HEK293 (cell line): ENCODE results near the gene TRIM44.
A peak's percentile ranks its signal among the peaks of the same experiment; 100 is the strongest.

Source experiments
- CTCF ChIA-PET: fragments of 350-600 bp; formaldehyde crosslinking; extraction: SDS; loops from one replicate; lab custom pipeline; 2021; ENCODE audit warnings: antibody characterized with exemption; lab: Yijun Ruan, JAX
- POLR2A ChIA-PET: fragments of 300-600 bp; formaldehyde crosslinking; extraction: SDS; loops from one replicate; lab custom pipeline; 2020; ENCODE audit warnings: antibody characterized with exemption, inconsistent platforms; lab: Yijun Ruan, JAX
- H3K27ac ChIP-seq: fragments of 200-500 bp; sonication (Bioruptor generic); 2 replicates; pipeline ENCODE4 v1.5.1; 2014; ENCODE audit warnings: low read depth, low read length, control low read depth, inconsistent platforms; ENCODE audit errors: extremely low read depth
- H3K36me3 ChIP-seq, 2 experiments: fragments of 200-500 bp in 1 of 2; sonication (Bioruptor generic) in 1 of 2; 1 replicate in 1 of 2; 2 replicates in 1 of 2; pipeline ENCODE4 v1.5.1; 2014 to 2017; ENCODE audit warnings: inconsistent platforms in 2 of 2, low read length in 2 of 2; ENCODE audit not compliant: control insufficient read depth in 2 of 2, insufficient read depth in 1 of 2
- H3K4me1 ChIP-seq: fragments of 200-500 bp; sonication (Bioruptor generic); 2 replicates; pipeline ENCODE4 v1.5.1; 2014; ENCODE audit warnings: mild to moderate bottlenecking, low read length, inconsistent platforms; ENCODE audit not compliant: control insufficient read depth, insufficient read depth
- H3K4me3 ChIP-seq: 2 replicates; pipeline ENCODE4 v1.5.1; 2011; ENCODE audit warnings: low read depth, mild to moderate bottlenecking, control low read depth, low read length, moderate library complexity
- H3K9me3 ChIP-seq: fragments of 200-500 bp; sonication (Bioruptor generic); 2 replicates; pipeline ENCODE4 v1.5.1; 2014; ENCODE audit warnings: low read depth, low read length, inconsistent platforms; ENCODE audit not compliant: control insufficient read depth, insufficient read depth
- EGR2 ChIP-seq: fragments of 450-650 bp; formaldehyde crosslinking; IDR thresholded peaks from 2 replicates; pipeline ENCODE4 v1.5.1; 2016; ENCODE audit warnings: low read depth, missing biosample characterization, missing genetic modification characterization
- HOXD13 ChIP-seq: sonication (generic); formaldehyde crosslinking; IDR thresholded peaks from 2 replicates; pipeline ENCODE4 v1.8.0; 2022; ENCODE audit warnings: missing genetic modification reagents, borderline replicate concordance
- KLF8 ChIP-seq: fragments of 450-650 bp; formaldehyde crosslinking; IDR thresholded peaks from 2 replicates; pipeline ENCODE4 v1.5.1; 2016; ENCODE audit warnings: missing biosample characterization, missing genetic modification characterization
- MZF1 ChIP-seq: fragments of 450-650 bp; formaldehyde crosslinking; IDR thresholded peaks from 2 replicates; pipeline ENCODE4 v1.5.1; 2017; ENCODE audit warnings: missing biosample characterization, missing genetic modification characterization, borderline replicate concordance
- YY2 ChIP-seq: fragments of 450-650 bp; formaldehyde crosslinking; IDR thresholded peaks from 2 replicates; pipeline ENCODE4 v1.5.1; 2016; ENCODE audit warnings: missing biosample characterization, missing genetic modification characterization
- ZBTB17 ChIP-seq: fragments of 450-650 bp; formaldehyde crosslinking; IDR thresholded peaks from 2 replicates; pipeline ENCODE4 v1.5.1; 2016; ENCODE audit warnings: missing biosample characterization, missing genetic modification characterization
- ZBTB26 ChIP-seq: fragments of 450-650 bp; formaldehyde crosslinking; optimal IDR thresholded peaks from 2 replicates; pipeline ENCODE3; 2016; ENCODE audit warnings: missing biosample characterization, mild to moderate bottlenecking, missing genetic modification characterization
- ZNF132 ChIP-seq: fragments of 450-650 bp; formaldehyde crosslinking; IDR thresholded peaks from 2 replicates; pipeline ENCODE4 v1.5.1; 2017; ENCODE audit warnings: missing biosample characterization, missing genetic modification characterization, borderline replicate concordance
- ZNF16 ChIP-seq: fragments of 450-650 bp; formaldehyde crosslinking; IDR thresholded peaks from 2 replicates; pipeline ENCODE4 v1.5.1; 2016; ENCODE audit warnings: low read depth, missing biosample characterization, missing genetic modification characterization
- ZNF2 ChIP-seq: fragments of 450-650 bp; formaldehyde crosslinking; IDR thresholded peaks from 2 replicates; pipeline ENCODE4 v1.5.1; 2016; ENCODE audit warnings: missing biosample characterization, missing genetic modification characterization
- ZNF24 ChIP-seq: fragments of 450-650 bp; formaldehyde crosslinking; IDR thresholded peaks from 2 replicates; pipeline ENCODE4 v1.5.1; 2016; ENCODE audit warnings: missing biosample characterization, missing genetic modification characterization
- ZNF266 ChIP-seq: fragments of 450-650 bp; formaldehyde crosslinking; IDR thresholded peaks from 2 replicates; pipeline ENCODE4 v1.5.1; 2016; ENCODE audit warnings: missing biosample characterization, missing genetic modification characterization, low read depth
- ZNF335 ChIP-seq: fragments of 450-650 bp; formaldehyde crosslinking; conservative IDR thresholded peaks from 2 replicates; pipeline ENCODE4 v1.5.1; 2016; ENCODE audit warnings: missing biosample characterization, missing genetic modification characterization
- ZNF366 ChIP-seq: fragments of 450-650 bp; formaldehyde crosslinking; conservative IDR thresholded peaks from 2 replicates; pipeline ENCODE4 v1.5.1; 2016; ENCODE audit warnings: missing biosample characterization, missing genetic modification characterization
- ZNF394 ChIP-seq: fragments of 450-650 bp; formaldehyde crosslinking; IDR thresholded peaks from 2 replicates; pipeline ENCODE4 v1.5.1; 2016; ENCODE audit warnings: missing biosample characterization, missing genetic modification characterization, mild to moderate bottlenecking, moderate library complexity, borderline replicate concordance
- ZNF398 ChIP-seq: fragments of 450-650 bp; formaldehyde crosslinking; IDR thresholded peaks from 2 replicates; pipeline ENCODE4 v1.5.1; 2017; ENCODE audit warnings: missing biosample characterization, missing genetic modification characterization
- ZNF416 ChIP-seq: fragments of 450-650 bp; formaldehyde crosslinking; IDR thresholded peaks from 2 replicates; pipeline ENCODE4 v1.5.1; 2016; ENCODE audit warnings: missing biosample characterization, missing genetic modification characterization
- ZNF510 ChIP-seq: fragments of 450-650 bp; formaldehyde crosslinking; IDR thresholded peaks from 2 replicates; pipeline ENCODE4 v1.5.1; 2018; ENCODE audit warnings: mild to moderate bottlenecking, missing genetic modification characterization, missing biosample characterization; ENCODE audit not compliant: insufficient replicate concordance
- ZNF513 ChIP-seq: fragments of 450-650 bp; IDR thresholded peaks from 2 replicates; pipeline ENCODE4 v1.5.1; 2018; ENCODE audit warnings: missing biosample characterization, missing genetic modification characterization
- ZNF544 ChIP-seq: fragments of 450-650 bp; formaldehyde crosslinking; IDR thresholded peaks from 2 replicates; pipeline ENCODE4 v1.5.0; 2017; ENCODE audit warnings: missing biosample characterization, missing genetic modification characterization
- ZNF580 ChIP-seq: fragments of 450-650 bp; formaldehyde crosslinking; IDR thresholded peaks from 2 replicates; pipeline ENCODE4 v1.5.1; 2016; ENCODE audit warnings: missing biosample characterization, missing genetic modification characterization
- ZNF600 ChIP-seq: fragments of 450-650 bp; formaldehyde crosslinking; IDR thresholded peaks from 2 replicates; pipeline ENCODE4 v1.5.1; 2016; ENCODE audit warnings: missing biosample characterization, missing genetic modification characterization
- ZNF658 ChIP-seq: fragments of 450-650 bp; formaldehyde crosslinking; IDR thresholded peaks from 2 replicates; pipeline ENCODE4; 2016; ENCODE audit warnings: missing biosample characterization, missing genetic modification characterization
- ZNF692 ChIP-seq: fragments of 450-650 bp; formaldehyde crosslinking; IDR thresholded peaks from 2 replicates; pipeline ENCODE4 v1.5.1; 2016; ENCODE audit warnings: missing biosample characterization, missing genetic modification characterization
- ZNF843 ChIP-seq: fragments of 450-650 bp; formaldehyde crosslinking; IDR thresholded peaks from 2 replicates; pipeline ENCODE4 v1.5.1; 2016; ENCODE audit warnings: missing biosample characterization, missing genetic modification characterization
- ZSCAN30 ChIP-seq: fragments of 450-650 bp; IDR thresholded peaks from 2 replicates; pipeline ENCODE4 v1.5.1; 2018; ENCODE audit warnings: missing biosample characterization, mild to moderate bottlenecking, missing genetic modification characterization, moderate library complexity

TRIM44 gene

GRCh38 chr11:35662061-35662648 is 420 bp upstream of the TRIM44 start (continued):
- TF ChIP-seq ZNF513 (tag by site-specific recombination) (peak; percentile 67), ZNF658 (tag by site-specific recombination) (no peak), ZNF398 (tag by site-specific recombination) (peak; percentile 31; the same call in 1 of the 2 replicates), ZNF335 (peak; percentile 12; the same call in 1 of the 2 replicates), YY2 (no peak), ZNF843 (tag by site-specific recombination) (no peak), ZNF692 (tag by site-specific recombination) (peak; percentile 98), ZNF394 (tag by site-specific recombination) (peak; percentile 53; the same call in 1 of the 2 replicates), ZBTB26 (tag by site-specific recombination) (no peak), ZNF600 (tag by site-specific recombination) (peak; percentile 92)
- TF ChIP-seq, all 188 proteins: peak for 8

- Histone ChIP-seq H3K4me3 (peak overlapping the region; percentile 70), H3K9me3 (no peaks in the 10 kb centered on the region), H3K27ac (no peak overlapping the region), H3K4me1 (no peaks in the 10 kb centered on the region; the same call in 1 of the 2 replicates), H3K36me3 (peaks cover 0 to 6% of the 10 kb centered on the region in 2 experiments; a peak in 1 of 3 replicates)
- POLR2A ChIA-PET, result no interaction called here
- CTCF ChIA-PET, result no interaction called here
- TF ChIP-seq ZNF16 (tag by site-specific recombination), result no peak
- TF ChIP-seq ZNF510 (tag by site-specific recombination), result no peak
- no peak for TF ChIP-seq ZSCAN30 (tag by site-specific recombination)
- no peak for TF ChIP-seq EGR2
- no peak for TF ChIP-seq MZF1 (tag by site-specific recombination)
- no peak for TF ChIP-seq ZNF266
- TF ChIP-seq ZNF24 (tag by site-specific recombination), result no peak
- peak; percentile 85; the same call in 1 of the 2 replicates for TF ChIP-seq ZNF366 (tag by site-specific recombination)
- no peak for TF ChIP-seq ZNF416
- TF ChIP-seq ZBTB17 (tag by site-specific recombination), result peak; percentile 67
- TF ChIP-seq ZNF580 (tag by site-specific recombination), result no peak
- no peak for TF ChIP-seq ZNF692 (tag by site-specific recombination)
- no peak for TF ChIP-seq KLF8 (tag by site-specific recombination)
- no peak for TF ChIP-seq ZNF132 (tag by site-specific recombination)
- TF ChIP-seq ZNF544, result no peak
- 0 out of 2 replicates have a peak, but pooled peaks have one; percentile 7 for TF ChIP-seq HOXD13 (CRISPR knock-in tag)
- TF ChIP-seq ZNF2 (tag by site-specific recombination), result 0 out of 2 replicates have a peak, but pooled peaks have one; percentile 5
Measured at GRCh38 chr11:35663408-35663702, 780 bp downstream of the TRIM44 start.
